Measurements from ENCODE around the gene JAZF1. TPM values are rescaled to one million over a fixed set of nuclear protein-coding genes. Genes with fewer than 3 reads are reported as not detected.

The JAZF1 gene
- total and polyA plus RNA-seq, 2 experiments from 2014 or later, result 9.5 to 12.1 TPM

DNA sequence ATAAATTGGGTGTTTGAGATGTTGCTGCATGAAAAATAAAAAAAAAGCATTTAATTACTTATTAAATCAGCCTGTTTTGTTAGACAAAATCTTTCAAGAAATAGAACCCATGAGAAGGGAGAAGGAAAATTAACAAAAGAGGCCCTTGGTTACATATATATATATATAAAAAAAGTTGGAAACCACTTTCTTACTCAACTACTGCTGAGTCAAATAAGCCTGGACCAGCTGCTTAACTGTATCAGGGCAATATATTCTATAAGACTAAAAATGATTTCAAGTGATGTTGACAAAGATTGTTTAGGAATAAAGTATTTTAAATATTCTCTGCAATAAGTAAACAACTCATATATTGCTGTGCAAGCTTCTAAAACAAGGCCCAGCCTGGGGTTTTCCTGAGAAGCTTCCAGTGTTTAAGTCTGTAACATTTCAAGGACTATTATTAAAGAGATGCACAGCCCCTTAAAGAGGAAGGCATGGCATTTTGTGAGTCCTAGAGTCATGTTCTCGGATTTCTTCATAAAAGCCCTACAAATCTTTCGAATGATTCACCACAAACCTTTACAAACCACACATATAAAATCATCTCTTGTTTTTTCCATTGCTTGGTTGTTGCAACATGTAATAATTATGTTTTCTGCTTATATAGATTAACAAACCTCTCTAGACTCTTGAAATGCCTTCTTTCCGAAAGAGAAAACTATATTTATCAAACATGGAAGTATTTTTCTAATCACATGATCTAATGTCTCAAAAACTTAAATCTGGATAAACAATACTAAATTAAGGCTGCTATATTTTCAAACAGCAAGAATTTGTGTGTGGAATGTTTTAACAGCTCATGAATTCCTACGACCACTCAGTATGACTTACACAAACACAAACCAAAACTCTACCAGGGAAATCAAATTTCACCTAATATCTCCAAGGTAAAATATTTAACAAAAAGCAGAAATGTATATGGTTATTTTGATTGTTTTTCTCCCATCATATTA is 14.3 kb downstream of the JAZF1 start:
- no peaks in the 10 kb centered on the region for H4K20me1 ChIP-seq (ENCODE audit: insufficient read depth, poor library complexity, severe bottlenecking)
- no peaks in the 10 kb centered on the region for H3K27me3 ChIP-seq
- peaks cover 11% of the 10 kb centered on the region for H3K79me2 ChIP-seq
- TF ChIP-seq EZH2 (IDR thresholded peaks at IDR 0.05; ENCODE audit: borderline replicate concordance) (no peak), EZH2phosphoT487 (IDR thresholded peaks at IDR 0.05; ENCODE audit: low read depth, severe bottlenecking, unreplicated experiment) (no peak)
- TF ChIP-seq, protein P1, sequence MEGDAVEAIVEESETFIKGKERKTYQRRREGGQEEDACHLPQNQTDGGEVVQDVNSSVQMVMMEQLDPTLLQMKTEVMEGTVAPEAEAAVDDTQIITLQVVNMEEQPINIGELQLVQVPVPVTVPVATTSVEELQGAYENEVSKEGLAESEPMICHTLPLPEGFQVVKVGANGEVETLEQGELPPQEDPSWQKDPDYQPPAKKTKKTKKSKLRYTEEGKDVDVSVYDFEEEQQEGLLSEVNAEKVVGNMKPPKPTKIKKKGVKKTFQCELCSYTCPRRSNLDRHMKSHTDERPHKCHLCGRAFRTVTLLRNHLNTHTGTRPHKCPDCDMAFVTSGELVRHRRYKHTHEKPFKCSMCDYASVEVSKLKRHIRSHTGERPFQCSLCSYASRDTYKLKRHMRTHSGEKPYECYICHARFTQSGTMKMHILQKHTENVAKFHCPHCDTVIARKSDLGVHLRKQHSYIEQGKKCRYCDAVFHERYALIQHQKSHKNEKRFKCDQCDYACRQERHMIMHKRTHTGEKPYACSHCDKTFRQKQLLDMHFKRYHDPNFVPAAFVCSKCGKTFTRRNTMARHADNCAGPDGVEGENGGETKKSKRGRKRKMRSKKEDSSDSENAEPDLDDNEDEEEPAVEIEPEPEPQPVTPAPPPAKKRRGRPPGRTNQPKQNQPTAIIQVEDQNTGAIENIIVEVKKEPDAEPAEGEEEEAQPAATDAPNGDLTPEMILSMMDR (IDR thresholded peaks at IDR 0.05; ENCODE audit: poor library complexity), result no peak
- H3K4me3 ChIP-seq, result no peak overlapping the region
- no peaks in the 10 kb centered on the region for H3K36me3 ChIP-seq (replicated peaks; ENCODE audit: insufficient read depth, low read depth)
- H3K4me1 ChIP-seq (ENCODE audit: insufficient read depth), result peaks cover 8% of the 10 kb centered on the region
- peak; percentile 22 for DNase-seq (ENCODE audit: low spot score)
- peak overlapping the region; percentile 77 for H3K27ac ChIP-seq
- H2AFZ ChIP-seq, result no peak overlapping the region
- H3K9me3 ChIP-seq (ENCODE audit: low read depth), result no peaks in the 10 kb centered on the region
- WGBS (ENCODE audit: low lambda C conversion rate, missing lambda C conversion rate), result 53% methylated on average over 4 of the region's 4 CpGs
- peak overlapping the region; percentile 13 for H3K4me2 ChIP-seq
- no peaks in the 10 kb centered on the region for H3K9me2 ChIP-seq (replicated peaks; ENCODE audit: insufficient read depth)

DNA sequence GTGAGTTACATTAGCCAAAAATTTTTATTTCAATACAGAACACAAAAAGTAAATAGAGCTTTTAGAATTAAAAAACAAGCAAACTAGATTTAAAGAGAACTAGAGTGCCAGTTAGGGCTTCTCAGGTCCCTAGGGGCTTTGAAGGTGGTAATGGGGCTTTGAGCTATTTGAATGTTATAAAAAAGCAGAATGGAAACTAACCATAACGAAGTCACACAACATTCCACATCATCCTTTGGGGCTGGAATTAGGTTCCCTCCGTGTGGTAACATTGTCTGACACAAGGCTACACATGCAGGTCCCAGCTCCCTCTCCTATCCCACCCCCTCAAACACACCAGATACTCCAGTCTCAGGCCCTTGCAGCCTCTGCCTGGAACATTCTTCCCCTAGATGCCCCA is 15.3 kb downstream of the JAZF1 start:
- no peak for DNase-seq (ENCODE audit: low spot score)
- Histone ChIP-seq H3K4me2 (peak overlapping the region; percentile 13), H3K79me2 (peaks cover 9% of the 10 kb centered on the region), H3K36me3 (replicated peaks; ENCODE audit: insufficient read depth, low read depth) (no peaks in the 10 kb centered on the region), H3K9me3 (ENCODE audit: low read depth) (no peaks in the 10 kb centered on the region), H3K27ac (peak overlapping the region; percentile 77), H4K20me1 (ENCODE audit: insufficient read depth, poor library complexity, severe bottlenecking) (no peaks in the 10 kb centered on the region), H3K4me1 (ENCODE audit: insufficient read depth) (peaks cover 8% of the 10 kb centered on the region), H3K27me3 (no peaks in the 10 kb centered on the region), H3K4me3 (no peak overlapping the region), H3K9me2 (replicated peaks; ENCODE audit: insufficient read depth) (no peaks in the 10 kb centered on the region), H2AFZ (no peak overlapping the region)
- 63% methylated on average over 2 of the region's 2 CpGs for WGBS (ENCODE audit: low lambda C conversion rate, missing lambda C conversion rate)
- TF ChIP-seq, protein P1 (IDR thresholded peaks at IDR 0.05; ENCODE audit: poor library complexity), result no peak
- no peak for TF ChIP-seq EZH2phosphoT487 (IDR thresholded peaks at IDR 0.05; ENCODE audit: low read depth, severe bottlenecking, unreplicated experiment)
- TF ChIP-seq EZH2 (IDR thresholded peaks at IDR 0.05; ENCODE audit: borderline replicate concordance), result no peak

DNA sequence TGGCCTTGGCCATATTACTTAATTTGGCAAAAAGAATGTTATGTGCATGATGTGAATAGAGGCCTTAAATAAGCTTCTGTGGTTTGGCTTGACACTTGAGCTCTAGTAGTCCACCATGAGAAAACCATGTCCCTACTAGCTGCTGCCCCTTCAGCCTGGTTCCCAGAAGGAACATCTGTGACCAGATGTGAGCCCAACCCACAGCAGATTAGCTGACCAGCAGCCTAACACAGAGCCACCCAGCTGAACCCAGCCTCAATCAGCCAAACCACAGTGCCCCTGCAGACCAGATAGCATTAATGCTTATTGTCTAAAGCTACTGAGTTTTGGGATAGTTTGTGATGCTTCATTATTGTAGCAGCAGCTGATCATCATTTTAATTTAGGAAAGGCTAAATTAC is 16.6 kb downstream of the JAZF1 start:
- Histone ChIP-seq H3K36me3 (replicated peaks; ENCODE audit: insufficient read depth, low read depth) (no peaks in the 10 kb centered on the region), H3K79me2 (peaks cover 9% of the 10 kb centered on the region), H3K4me1 (ENCODE audit: insufficient read depth) (peaks cover 8% of the 10 kb centered on the region), H3K27me3 (no peaks in the 10 kb centered on the region), H4K20me1 (ENCODE audit: insufficient read depth, poor library complexity, severe bottlenecking) (no peaks in the 10 kb centered on the region), H3K9me3 (ENCODE audit: low read depth) (no peaks in the 10 kb centered on the region), H3K9me2 (replicated peaks; ENCODE audit: insufficient read depth) (no peaks in the 10 kb centered on the region), H3K4me2 (no peak overlapping the region), H3K4me3 (no peak overlapping the region), H2AFZ (no peak overlapping the region), H3K27ac (no peak overlapping the region)
- DNase-seq (ENCODE audit: low spot score), result no peak
- TF ChIP-seq, protein P1 (IDR thresholded peaks at IDR 0.05; ENCODE audit: poor library complexity), result no peak

Measured in hepatocyte (in vitro differentiated cells).